A673 (cell line): ENCODE results near the gene TECPR2.

ENCODE experiments used
- CTCF ChIP-seq: fragments of 300-800, 200-600 bp; sonication (generic); conservative IDR thresholded peaks from 2 replicates; pipeline ENCODE4 v1.5.1; 2017; ENCODE audit warnings: low read depth, mild to moderate bottlenecking, antibody characterized with exemption, low read length, moderate library complexity, mixed read lengths
- EZH2 ChIP-seq: fragments of 200-600 bp; sonication (generic); IDR thresholded peaks from 2 replicates; pipeline ENCODE4 v1.6.1; 2017; ENCODE audit warnings: borderline replicate concordance, low read depth, mild to moderate bottlenecking, mixed read lengths, antibody characterized with exemption, low read length; ENCODE audit not compliant: poor library complexity, severe bottlenecking

- TF ChIP-seq EZH2 (no peak), CTCF (no peak)
Measured at GRCh38 chr14:102457509-102457908, 94.8 kb downstream of the TECPR2 start.
